Endothelial cell of umbilical vein (primary cell): ENCODE data around the gene FAM136A. TPM values are rescaled to one million over a fixed set of nuclear protein-coding genes. Genes with fewer than 3 reads are reported as not detected.

ENCODE experiments used
- BruUV-seq: library from RNA; stranded (reverse); fragments of 400-500 nt; replicated peaks from 2 replicates; lab custom pipeline; 2021; lab: Mats Ljungman, UMichigan
- CTCF ChIA-PET: fragments of 300-600, 350-600 bp; sonication (Branson Sonifier 250); formaldehyde crosslinking; loops from one replicate; lab custom pipeline; 2021; ENCODE audit warnings: antibody characterized with exemption, inconsistent platforms; lab: Charles Lee
- POLR2A ChIA-PET: fragments of 300-600, 350-600 bp; sonication (Branson Sonifier 250); formaldehyde crosslinking; loops from one replicate; lab custom pipeline; 2021; ENCODE audit warnings: antibody characterized with exemption, inconsistent platforms; lab: Charles Lee
- DNase-seq: peaks from one replicate; pipeline ENCODE4 v3.0.0-alpha.2; 2011; ENCODE audit warnings: low read depth, low spot score
- FAIRE-seq: peaks from 2 replicates; lab custom pipeline; 2011; peaks lifted over from hg19 to GRCh38; lab: Jason Lieb, UNC
- H2AFZ ChIP-seq: 2 replicates; pipeline ENCODE4 v1.6.0; 2012; ENCODE audit warnings: low read depth, low read length, control low read depth, inconsistent platforms
- H3K27ac ChIP-seq: 2 replicates; pipeline ENCODE4 v1.5.1; 2011; ENCODE audit warnings: low read depth, mild to moderate bottlenecking, control low read depth, low read length, moderate library complexity; ENCODE audit not compliant: insufficient read depth
- H3K27me3 ChIP-seq, 2 experiments: 2 replicates each; pipeline versions ENCODE4 v1.6.0 to v1.6.1; 2011; ENCODE audit warnings: low read length in 2 of 2, mixed read lengths in 1 of 2; ENCODE audit not compliant: control insufficient read depth in 2 of 2, insufficient read depth in 2 of 2
- H3K36me3 ChIP-seq, 2 experiments: 2 replicates in 1 of 2; 3 replicates in 1 of 2; pipeline ENCODE4 v1.5.1; 2011; ENCODE audit warnings: low read length in 2 of 2, mild to moderate bottlenecking in 1 of 2, moderate library complexity in 1 of 2; ENCODE audit not compliant: control insufficient read depth in 2 of 2, insufficient read depth in 2 of 2; ENCODE audit errors: extremely low read depth in 1 of 2
- H3K4me1 ChIP-seq: 3 replicates; pipeline ENCODE4 v1.5.1; 2011; ENCODE audit warnings: mild to moderate bottlenecking, low read length; ENCODE audit not compliant: control insufficient read depth, insufficient read depth; ENCODE audit errors: extremely low read depth
- H3K4me2 ChIP-seq: 2 replicates; pipeline ENCODE4 v1.6.1; 2011; ENCODE audit warnings: low read length, control low read depth, mixed read lengths; ENCODE audit not compliant: insufficient read depth
- H3K4me3 ChIP-seq, 3 experiments: fragments of 200-600 bp in 1 of 3; sonication (generic), shearing (Covaris generic) in 1 of 3; replicated peaks in 1 of 3; 2 replicates each; pipeline ENCODE4 v1.5.1; 2011 to 2016; ENCODE audit warnings: control low read depth in 3 of 3, low read length in 3 of 3, mild to moderate bottlenecking in 2 of 3, inconsistent platforms in 1 of 3, low read depth in 1 of 3, moderate library complexity in 1 of 3; ENCODE audit not compliant: insufficient read depth in 1 of 3
- H3K79me2 ChIP-seq: 2 replicates; pipeline ENCODE4 v1.6.0; 2012; ENCODE audit warnings: low read length, inconsistent platforms; ENCODE audit not compliant: control insufficient read depth, insufficient read depth
- H3K9ac ChIP-seq: replicated peaks from 2 replicates; pipeline ENCODE3; 2011; ENCODE audit warnings: low read length, control low read depth; ENCODE audit not compliant: insufficient read depth; ENCODE audit errors: extremely low read depth
- H3K9me1 ChIP-seq: replicated peaks from 3 replicates; pipeline ENCODE4 v1.6.0; 2011; ENCODE audit warnings: mild to moderate bottlenecking, low read length; ENCODE audit not compliant: control insufficient read depth, insufficient read depth; ENCODE audit errors: extremely low read depth
- H3K9me3 ChIP-seq: replicated peaks from 2 replicates; pipeline ENCODE4 v1.5.1; 2012; ENCODE audit warnings: low read length, inconsistent platforms; ENCODE audit not compliant: control insufficient read depth, insufficient read depth
- H4K20me1 ChIP-seq: replicated peaks from 2 replicates; pipeline ENCODE3; 2011; ENCODE audit warnings: mild to moderate bottlenecking, low read length; ENCODE audit not compliant: control insufficient read depth, insufficient read depth; ENCODE audit errors: extremely low read depth
- CTCF ChIP-seq, 2 donors: IDR thresholded peaks; 1 replicate in 1 of 2; 2 replicates in 1 of 2; pipeline ENCODE4 v1.5.1; 2011; ENCODE audit warnings: low read length in 2 of 2, mild to moderate bottlenecking in 2 of 2, moderate library complexity in 2 of 2, control low read depth in 1 of 2, inconsistent platforms in 1 of 2, low read depth in 1 of 2; ENCODE audit not compliant: insufficient read depth in 1 of 2; ENCODE audit errors: extremely low read depth in 1 of 2
- EZH2 ChIP-seq: IDR thresholded peaks from 2 replicates; pipeline ENCODE4 v1.6.1; 2012; ENCODE audit warnings: borderline replicate concordance, low read depth, mild to moderate bottlenecking, moderate library complexity, low read length, inconsistent platforms; ENCODE audit not compliant: severe bottlenecking
- FOS ChIP-seq: IDR thresholded peaks from 2 replicates; pipeline ENCODE4 v1.6.1; 2011; ENCODE audit warnings: mild to moderate bottlenecking, low read length, moderate library complexity, borderline replicate concordance; ENCODE audit not compliant: insufficient read depth
- GATA2 ChIP-seq: IDR thresholded peaks from 2 replicates; pipeline ENCODE4 v1.7.0; 2011; ENCODE audit warnings: low read depth, mild to moderate bottlenecking, moderate library complexity, mixed read lengths, low read length; ENCODE audit not compliant: insufficient read length, insufficient read depth
- JUN ChIP-seq: IDR thresholded peaks from 2 replicates; pipeline ENCODE4 v1.6.1; 2011; ENCODE audit warnings: borderline replicate concordance, low read depth; ENCODE audit not compliant: insufficient read length, insufficient read depth
- MYC ChIP-seq: IDR thresholded peaks from one replicate; pipeline ENCODE4 v1.6.1; 2011; ENCODE audit warnings: mild to moderate bottlenecking, low read depth, low read length
- POLR2A ChIP-seq: IDR thresholded peaks from 2 replicates; pipeline ENCODE4 v1.6.1; 2012; ENCODE audit warnings: low read depth, mild to moderate bottlenecking, control low read depth, low read length
- POLR2AphosphoS5 ChIP-seq: IDR thresholded peaks from 2 replicates; pipeline ENCODE4 v1.6.1; 2012; ENCODE audit warnings: low read depth, mild to moderate bottlenecking, control low read depth, low read length, moderate library complexity; ENCODE audit not compliant: insufficient read depth
- dilution Hi-C: fragments of 300-500 bp; cut with MboI; formaldehyde crosslinking; loops from one replicate; pipeline ENCODE4 v1.15.0; 2019; ENCODE audit warnings: low sequenced_read_pairs; ENCODE audit not compliant: extremely low pct_ligation_motif_present
- intact Hi-C: fragments of 100-400 bp; cut with micrococcal nuclease; formaldehyde crosslinking; loops from one replicate; pipeline ENCODE4 v1.10.0; 2022
- polyA plus RNA-seq, 4 experiments: library from polyadenylated mRNA; depleted of rRNA in 3 of 4; stranded (reverse) in 3 of 4; unstranded in 1 of 4; fragments of >200 nt; gene quantifications; 2 replicates each; pipeline versions ENCODE4 v1.2.1 to v1.2.3, GENCODE V29; 2011 to 2012; ENCODE audit warnings: missing spikeins in 1 of 4
- total RNA-seq: library from RNA; stranded (reverse); gene quantifications from 2 replicates; pipeline ENCODE4 v1.2.3, GENCODE V29; 2021
- TF ChIP-seq, protein P1 (sequence below): IDR thresholded peaks from 2 replicates; pipeline ENCODE4 v1.6.1; 2011; ENCODE audit not compliant: insufficient read depth, insufficient read length

Gene FAM136A
- total and polyA plus RNA-seq, 2 donors (not counting 3 experiments of a cell fraction or from before 2014, with no cell fraction given), result 28.3 to 42.4 TPM

DNA sequence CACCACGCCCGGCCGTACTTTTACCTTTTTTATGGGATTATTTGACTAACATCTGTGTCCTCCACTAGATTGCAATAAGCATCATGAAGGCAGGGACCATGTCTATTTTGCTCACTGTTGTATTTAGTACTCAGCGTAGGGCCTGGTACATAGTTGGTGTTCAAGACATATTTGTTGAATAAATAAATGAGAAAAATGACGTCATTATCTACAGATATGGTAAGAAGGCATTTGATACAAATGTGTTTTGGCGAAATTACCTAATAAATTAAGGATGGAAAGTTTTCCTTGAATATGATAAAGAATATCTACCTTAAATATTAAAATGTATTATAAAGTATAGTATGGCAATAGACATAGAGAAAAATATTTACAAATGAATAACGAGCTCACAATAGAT is 24.0 kb upstream of the FAM136A start:
- no peak for DNase-seq
- no peaks in the 10 kb centered on the region for H3K4me1 ChIP-seq
- H3K27me3 ChIP-seq, result peaks cover 0 to 2% of the 10 kb centered on the region in 2 experiments
- TF ChIP-seq GATA2 (no peak), CTCF (IDR thresholded peaks at IDR 0.05; ENCODE audit: extremely low read depth in 1 of 2, insufficient read depth in 1 of 2, low read depth in 1 of 2, low read length in 2 of 2) (no peak), POLR2A (no peak), JUN (no peak)
- TF ChIP-seq, protein P1, sequence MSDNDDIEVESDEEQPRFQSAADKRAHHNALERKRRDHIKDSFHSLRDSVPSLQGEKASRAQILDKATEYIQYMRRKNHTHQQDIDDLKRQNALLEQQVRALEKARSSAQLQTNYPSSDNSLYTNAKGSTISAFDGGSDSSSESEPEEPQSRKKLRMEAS, result no peak
- ChIA-PET POLR2A (no interaction called here), CTCF (no interaction called here)
- no peak overlapping the region for H2AFZ ChIP-seq
- no peak overlapping the region for H3K4me2 ChIP-seq
- no peak overlapping the region for H3K4me3 ChIP-seq
- BruUV-seq, result no TSS peak
- H3K27ac ChIP-seq, result no peak overlapping the region
- H4K20me1 ChIP-seq, result no peaks in the 10 kb centered on the region
- intact Hi-C loops (no loop called here), dilution Hi-C loops (no loop called here)
- H3K79me2 ChIP-seq, result no peaks in the 10 kb centered on the region
- FAIRE-seq, result no peak
- H3K9me1 ChIP-seq, result no peaks in the 10 kb centered on the region
- no peaks in the 10 kb centered on the region for H3K9me3 ChIP-seq
- no peak overlapping the region for H3K9ac ChIP-seq
- H3K36me3 ChIP-seq, result no peaks in the 10 kb centered on the region

- no peaks in the 10 kb centered on the region for H3K4me1 ChIP-seq
- H3K79me2 ChIP-seq, result no peaks in the 10 kb centered on the region
- H3K9ac ChIP-seq, result no peak overlapping the region
- no peak overlapping the region for H3K4me3 ChIP-seq
- ChIA-PET CTCF (interaction anchor here (0.9 to 1.7 kb wide), 3 partner anchors 8 to 295 kb away, joined by 3 to 8 read pairs (median 5); no protein-coding TSS in a partner anchor), POLR2A (no interaction called here)
- no peaks in the 10 kb centered on the region for H3K9me1 ChIP-seq
- H3K27ac ChIP-seq, result no peak overlapping the region
- dilution Hi-C loops, result no loop called here
- H3K36me3 ChIP-seq, result no peaks in the 10 kb centered on the region
- no peak overlapping the region for H3K4me2 ChIP-seq
- no peak for FAIRE-seq
- no peak overlapping the region for H2AFZ ChIP-seq
- H4K20me1 ChIP-seq, result no peaks in the 10 kb centered on the region
- intact Hi-C loops, result no loop called here
- no TSS peak for BruUV-seq
- no peaks in the 10 kb centered on the region for H3K9me3 ChIP-seq
- H3K27me3 ChIP-seq, result peaks cover 2 to 4% of the 10 kb centered on the region in 2 experiments
- TF ChIP-seq FOS, result no peak
- TF ChIP-seq GATA2, result no peak
- TF ChIP-seq, protein P1, result no peak
- no peak for TF ChIP-seq JUN
- TF ChIP-seq CTCF (IDR thresholded peaks at IDR 0.05; ENCODE audit: extremely low read depth in 1 of 2, insufficient read depth in 1 of 2, low read depth in 1 of 2, low read length in 2 of 2), result no peak
- no peak for TF ChIP-seq EZH2
- no peak for TF ChIP-seq POLR2AphosphoS5
- TF ChIP-seq POLR2A, result no peak
- TF ChIP-seq MYC, result no peak
- DNase-seq, result no peak
Observed at GRCh38 chr2:70322518-70322917, 20.7 kb upstream of the FAM136A start.
